Measurements from ENCODE around the gene PAM. TPM values are rescaled to one million over a fixed set of nuclear protein-coding genes. Genes with fewer than 3 reads are reported as not detected.

Gene PAM
- total RNA-seq, 1 experiment from 2014 or later: 131 TPM

DNA sequence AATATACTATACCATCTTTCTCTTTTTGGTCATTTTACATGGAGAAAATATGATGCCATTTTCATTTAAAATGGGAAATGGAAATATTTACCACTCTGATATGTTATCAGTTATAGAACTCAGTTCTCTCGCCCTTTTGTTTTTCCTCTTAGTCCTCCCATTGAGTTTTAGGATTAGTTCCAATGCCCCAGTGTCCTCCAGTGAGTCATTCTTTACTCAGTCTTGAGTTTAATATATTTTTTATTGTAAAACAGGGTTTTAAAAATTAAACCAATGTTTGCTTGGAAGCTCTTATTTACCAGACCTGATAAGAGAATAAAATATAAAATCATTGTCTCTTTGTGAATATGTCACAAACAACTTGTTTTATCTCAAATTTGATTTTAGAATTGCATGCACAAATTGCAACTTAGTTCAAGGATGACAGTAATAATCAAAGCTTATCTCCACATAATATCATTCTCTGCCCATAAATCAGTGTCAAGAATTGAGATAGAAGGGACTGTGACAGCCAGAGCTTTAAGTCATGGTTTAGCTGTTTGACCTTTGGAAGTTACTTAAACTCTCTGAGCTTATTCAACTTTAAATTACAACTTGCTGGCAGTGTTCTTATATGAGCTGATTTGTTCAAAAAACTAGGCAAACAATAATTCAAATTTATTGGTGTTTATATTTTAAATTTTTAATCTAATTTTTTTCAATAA is 166.4 kb downstream of the PAM start:
- no peaks in the 10 kb centered on the region; the same call in 1 of the 2 replicates for H3K36me3 ChIP-seq (ENCODE audit: control insufficient read depth, insufficient read depth, low read length)
- no TSS peak for BruUV-seq (replicated peaks)
- no peak overlapping the region for H3K27ac ChIP-seq (ENCODE audit: low read length)
- DNase-seq (ENCODE audit: low read depth, low spot score): no peak
- intact Hi-C loops (cut with micrococcal nuclease; ENCODE audit: unreplicated experiment): no loop called here
- ATAC-seq: no peak
- no peaks in the 10 kb centered on the region for H3K4me1 ChIP-seq (ENCODE audit: control insufficient read depth, insufficient read depth, low read length)
- POLR2A ChIA-PET: no interaction called here
- CTCF ChIA-PET: no interaction called here
- no peak overlapping the region for H3K4me3 ChIP-seq (ENCODE audit: low read depth in 2 of 2, low read length in 2 of 2)
- H3K9me3 ChIP-seq (ENCODE audit: control insufficient read depth, insufficient read depth, low read depth, low read length): no peaks in the 10 kb centered on the region
- H3K27me3 ChIP-seq (ENCODE audit: control insufficient read depth, insufficient read depth, low read length): no peaks in the 10 kb centered on the region
- no peak for TF ChIP-seq SIN3A (IDR thresholded peaks at IDR 0.05; ENCODE audit: borderline replicate concordance, insufficient read depth, low read depth, low read length)
- TF ChIP-seq, protein P1, sequence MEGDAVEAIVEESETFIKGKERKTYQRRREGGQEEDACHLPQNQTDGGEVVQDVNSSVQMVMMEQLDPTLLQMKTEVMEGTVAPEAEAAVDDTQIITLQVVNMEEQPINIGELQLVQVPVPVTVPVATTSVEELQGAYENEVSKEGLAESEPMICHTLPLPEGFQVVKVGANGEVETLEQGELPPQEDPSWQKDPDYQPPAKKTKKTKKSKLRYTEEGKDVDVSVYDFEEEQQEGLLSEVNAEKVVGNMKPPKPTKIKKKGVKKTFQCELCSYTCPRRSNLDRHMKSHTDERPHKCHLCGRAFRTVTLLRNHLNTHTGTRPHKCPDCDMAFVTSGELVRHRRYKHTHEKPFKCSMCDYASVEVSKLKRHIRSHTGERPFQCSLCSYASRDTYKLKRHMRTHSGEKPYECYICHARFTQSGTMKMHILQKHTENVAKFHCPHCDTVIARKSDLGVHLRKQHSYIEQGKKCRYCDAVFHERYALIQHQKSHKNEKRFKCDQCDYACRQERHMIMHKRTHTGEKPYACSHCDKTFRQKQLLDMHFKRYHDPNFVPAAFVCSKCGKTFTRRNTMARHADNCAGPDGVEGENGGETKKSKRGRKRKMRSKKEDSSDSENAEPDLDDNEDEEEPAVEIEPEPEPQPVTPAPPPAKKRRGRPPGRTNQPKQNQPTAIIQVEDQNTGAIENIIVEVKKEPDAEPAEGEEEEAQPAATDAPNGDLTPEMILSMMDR (IDR thresholded peaks at IDR 0.05): no peak
- TF ChIP-seq TCF7L2 (IDR thresholded peaks at IDR 0.05; ENCODE audit: low read depth, low read length): no peak
- TF ChIP-seq, protein P2, sequence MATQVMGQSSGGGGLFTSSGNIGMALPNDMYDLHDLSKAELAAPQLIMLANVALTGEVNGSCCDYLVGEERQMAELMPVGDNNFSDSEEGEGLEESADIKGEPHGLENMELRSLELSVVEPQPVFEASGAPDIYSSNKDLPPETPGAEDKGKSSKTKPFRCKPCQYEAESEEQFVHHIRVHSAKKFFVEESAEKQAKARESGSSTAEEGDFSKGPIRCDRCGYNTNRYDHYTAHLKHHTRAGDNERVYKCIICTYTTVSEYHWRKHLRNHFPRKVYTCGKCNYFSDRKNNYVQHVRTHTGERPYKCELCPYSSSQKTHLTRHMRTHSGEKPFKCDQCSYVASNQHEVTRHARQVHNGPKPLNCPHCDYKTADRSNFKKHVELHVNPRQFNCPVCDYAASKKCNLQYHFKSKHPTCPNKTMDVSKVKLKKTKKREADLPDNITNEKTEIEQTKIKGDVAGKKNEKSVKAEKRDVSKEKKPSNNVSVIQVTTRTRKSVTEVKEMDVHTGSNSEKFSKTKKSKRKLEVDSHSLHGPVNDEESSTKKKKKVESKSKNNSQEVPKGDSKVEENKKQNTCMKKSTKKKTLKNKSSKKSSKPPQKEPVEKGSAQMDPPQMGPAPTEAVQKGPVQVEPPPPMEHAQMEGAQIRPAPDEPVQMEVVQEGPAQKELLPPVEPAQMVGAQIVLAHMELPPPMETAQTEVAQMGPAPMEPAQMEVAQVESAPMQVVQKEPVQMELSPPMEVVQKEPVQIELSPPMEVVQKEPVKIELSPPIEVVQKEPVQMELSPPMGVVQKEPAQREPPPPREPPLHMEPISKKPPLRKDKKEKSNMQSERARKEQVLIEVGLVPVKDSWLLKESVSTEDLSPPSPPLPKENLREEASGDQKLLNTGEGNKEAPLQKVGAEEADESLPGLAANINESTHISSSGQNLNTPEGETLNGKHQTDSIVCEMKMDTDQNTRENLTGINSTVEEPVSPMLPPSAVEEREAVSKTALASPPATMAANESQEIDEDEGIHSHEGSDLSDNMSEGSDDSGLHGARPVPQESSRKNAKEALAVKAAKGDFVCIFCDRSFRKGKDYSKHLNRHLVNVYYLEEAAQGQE (IDR thresholded peaks at IDR 0.05; ENCODE audit: insufficient read depth in 1 of 2, low read depth in 2 of 2, low read length in 1 of 2): no peak
- TF ChIP-seq POLR2AphosphoS5 (IDR thresholded peaks at IDR 0.05; ENCODE audit: low read depth, low read length): no peak
- in situ Hi-C loops (cut with HindIII; ENCODE audit: low pct_unique_long_range_greater_than_20kb, low sequenced_read_pairs): no loop called here

DNA sequence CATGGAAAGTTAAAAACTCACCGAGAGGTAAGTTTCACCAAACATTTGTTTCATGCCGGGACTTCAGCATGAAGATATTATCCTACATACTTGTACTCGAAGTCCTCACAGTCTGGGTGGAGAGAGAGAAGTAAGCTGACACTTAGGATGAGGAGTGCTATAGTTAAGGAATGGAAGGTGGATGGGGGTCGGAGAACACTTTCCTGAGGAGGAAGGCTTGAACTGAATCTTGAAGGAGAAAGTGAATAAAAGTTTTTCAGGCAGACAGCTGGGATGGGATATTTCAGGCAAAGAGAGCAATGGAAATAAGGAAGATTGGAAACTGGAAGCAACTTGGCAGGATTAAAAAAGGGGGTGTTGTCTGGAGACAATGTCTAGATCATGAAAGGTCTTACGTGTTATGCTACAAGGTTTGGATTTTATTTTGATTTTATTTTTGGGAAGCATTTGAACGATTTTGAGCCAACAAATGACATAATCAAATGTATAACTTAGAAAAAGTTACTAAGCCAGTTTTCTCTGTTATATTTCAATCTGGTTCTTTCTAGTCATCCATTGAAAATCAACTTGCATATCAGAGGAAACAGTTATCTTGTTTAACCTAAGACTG is 167.1 kb downstream of the PAM start:
- intact Hi-C loops (cut with micrococcal nuclease; ENCODE audit: unreplicated experiment) (no loop called here), in situ Hi-C loops (cut with HindIII; ENCODE audit: low pct_unique_long_range_greater_than_20kb, low sequenced_read_pairs) (no loop called here)
- no peaks in the 10 kb centered on the region for H3K4me1 ChIP-seq (ENCODE audit: control insufficient read depth, insufficient read depth, low read length)
- no peak overlapping the region for H3K4me3 ChIP-seq (ENCODE audit: low read depth in 2 of 2, low read length in 2 of 2)
- ATAC-seq (no peak), DNase-seq (ENCODE audit: low read depth, low spot score) (no peak)
- POLR2A ChIA-PET: no interaction called here
- H3K36me3 ChIP-seq (ENCODE audit: control insufficient read depth, insufficient read depth, low read length): no peaks in the 10 kb centered on the region; the same call in 1 of the 2 replicates
- CTCF ChIA-PET: no interaction called here
- H3K27me3 ChIP-seq (ENCODE audit: control insufficient read depth, insufficient read depth, low read length): no peaks in the 10 kb centered on the region
- H3K27ac ChIP-seq (ENCODE audit: low read length): no peak overlapping the region
- no peaks in the 10 kb centered on the region for H3K9me3 ChIP-seq (ENCODE audit: control insufficient read depth, insufficient read depth, low read depth, low read length)
- BruUV-seq (replicated peaks): no TSS peak
- no peak for TF ChIP-seq SIN3A (IDR thresholded peaks at IDR 0.05; ENCODE audit: borderline replicate concordance, insufficient read depth, low read depth, low read length)
- TF ChIP-seq, protein P2 (IDR thresholded peaks at IDR 0.05; ENCODE audit: insufficient read depth in 1 of 2, low read depth in 2 of 2, low read length in 1 of 2): no peak
- TF ChIP-seq, protein P1 (IDR thresholded peaks at IDR 0.05): no peak
- TF ChIP-seq TCF7L2 (IDR thresholded peaks at IDR 0.05; ENCODE audit: low read depth, low read length): no peak
- no peak for TF ChIP-seq POLR2AphosphoS5 (IDR thresholded peaks at IDR 0.05; ENCODE audit: low read depth, low read length)

Data from Panc1 (cell line).